Liver (tissue), 9 donors: ENCODE results near the gene MAFF. TPM values are rescaled to one million over a fixed set of nuclear protein-coding genes. Genes with fewer than 3 reads are reported as not detected.

Experiments
- DNase-seq: peaks from one replicate; pipeline ENCODE4 v3.0.0-alpha.2; 2017; ENCODE audit warnings: low spot score
- H3K27ac ChIP-seq, 2 donors: one replicate each; pipeline ENCODE4 v1.7.0; 2013; ENCODE audit warnings: inconsistent platforms in 2 of 2, low read length in 2 of 2, control low read depth in 1 of 2, low read depth in 1 of 2, mild to moderate bottlenecking in 1 of 2
- H3K27me3 ChIP-seq, 4 donors: one replicate each; pipeline versions ENCODE4 v1.6.1 to v1.7.0; 2013; ENCODE audit warnings: low read length in 3 of 4, inconsistent platforms in 1 of 4, mild to moderate bottlenecking in 1 of 4, moderate library complexity in 1 of 4; ENCODE audit not compliant: control insufficient read depth in 4 of 4, insufficient read depth in 4 of 4
- H3K36me3 ChIP-seq, 4 donors: one replicate each; pipeline versions ENCODE4 v1.6.1 to v1.7.0; 2013; ENCODE audit warnings: low read length in 3 of 4, mild to moderate bottlenecking in 3 of 4, low read depth in 1 of 4, moderate library complexity in 1 of 4; ENCODE audit not compliant: control insufficient read depth in 4 of 4, insufficient read depth in 3 of 4
- H3K4me1 ChIP-seq, 4 donors: one replicate each; pipeline versions ENCODE4 v1.6.1 to v1.7.0; 2013; ENCODE audit warnings: low read length in 3 of 4, mild to moderate bottlenecking in 3 of 4, moderate library complexity in 1 of 4; ENCODE audit not compliant: control insufficient read depth in 4 of 4, insufficient read depth in 4 of 4
- H3K4me3 ChIP-seq, 3 donors: one replicate each; pipeline versions ENCODE4 v1.6.1 to v1.7.0; 2013; ENCODE audit warnings: low read length in 3 of 3, control low read depth in 1 of 3, low read depth in 1 of 3, mild to moderate bottlenecking in 1 of 3
- H3K9ac ChIP-seq, 2 donors: one replicate each; pipeline ENCODE4 v1.7.0; 2013; ENCODE audit warnings: low read length in 2 of 2, mild to moderate bottlenecking in 2 of 2, moderate library complexity in 2 of 2, control low read depth in 1 of 2, low read depth in 1 of 2
- H3K9me3 ChIP-seq, 4 donors: one replicate each; pipeline versions ENCODE4 v1.6.1 to v1.7.0; 2013; ENCODE audit warnings: low read length in 3 of 4; ENCODE audit not compliant: control insufficient read depth in 4 of 4
- EGR1 ChIP-seq, 2 donors: IDR thresholded peaks; 2 replicates each; pipeline ENCODE4 v1.6.1; 2016 to 2018; ENCODE audit warnings: antibody characterized with exemption in 2 of 2, low read depth in 2 of 2
- FOXA1 ChIP-seq: IDR thresholded peaks from 2 replicates; pipeline ENCODE4 v1.6.1; 2016; ENCODE audit warnings: antibody characterized with exemption
- FOXA2 ChIP-seq: IDR thresholded peaks from 2 replicates; pipeline ENCODE4 v1.6.1; 2016; ENCODE audit warnings: antibody characterized with exemption
- GABPA ChIP-seq, 2 donors: IDR thresholded peaks in 1 of 2; conservative IDR thresholded peaks in 1 of 2; 2 replicates each; pipeline ENCODE4 v1.6.1; 2016; ENCODE audit warnings: antibody characterized with exemption in 2 of 2, mild to moderate bottlenecking in 1 of 2, moderate library complexity in 1 of 2
- HNF4A ChIP-seq, 2 donors: conservative IDR thresholded peaks; 2 replicates each; pipeline ENCODE4 v1.6.1; 2016; ENCODE audit warnings: antibody characterized with exemption in 2 of 2, mild to moderate bottlenecking in 2 of 2
- HNF4G ChIP-seq: IDR thresholded peaks from 2 replicates; pipeline ENCODE4 v1.6.1; 2016; ENCODE audit warnings: antibody characterized with exemption
- JUND ChIP-seq, 2 donors: IDR thresholded peaks; 2 replicates each; pipeline ENCODE4 v1.6.1; 2016; ENCODE audit warnings: antibody characterized with exemption in 2 of 2
- NR2F2 ChIP-seq: IDR thresholded peaks from 2 replicates; pipeline ENCODE4 v1.6.1; 2016; ENCODE audit warnings: antibody characterized with exemption
- RAD21 ChIP-seq, 2 donors: IDR thresholded peaks; 2 replicates each; pipeline ENCODE4 v1.6.1; 2016; ENCODE audit warnings: antibody characterized with exemption in 2 of 2, mild to moderate bottlenecking in 2 of 2
- RXRA ChIP-seq, 2 donors: IDR thresholded peaks; 2 replicates each; pipeline ENCODE4 v1.6.1; 2017 to 2018; ENCODE audit warnings: antibody characterized with exemption in 2 of 2, mild to moderate bottlenecking in 1 of 2
- SP1 ChIP-seq: IDR thresholded peaks from 2 replicates; pipeline ENCODE4 v1.6.1; 2018; ENCODE audit warnings: antibody characterized with exemption, mild to moderate bottlenecking
- TAF1 ChIP-seq: conservative IDR thresholded peaks from 2 replicates; pipeline ENCODE4 v1.6.1; 2016; ENCODE audit warnings: antibody characterized with exemption, mild to moderate bottlenecking
- YY1 ChIP-seq: IDR thresholded peaks from 2 replicates; pipeline ENCODE4 v1.6.1; 2016; ENCODE audit warnings: antibody characterized with exemption, mild to moderate bottlenecking
- WGBS: extraction: QIAGEN DNeasy Blood & Tissue Kit; methylation state at CpG from one replicate; pipeline ENCODE4 v1.1.7; 2013; 5-methylcytosine and 5-hydroxymethylcytosine counted together
- polyA plus RNA-seq, 2 donors: library from polyadenylated mRNA; stranded (reverse) in 1 of 2; unstranded in 1 of 2; fragments of 200-250 nt in 1 of 2; fragments of >200 nt in 1 of 2; fragmentation: Nextera tagmentation in 1 of 2; extraction: Ambion mirVana in 1 of 2; gene quantifications; one replicate each; pipeline versions ENCODE4 v1.2.1 to v1.2.3, GENCODE V29; 2013 to 2015
- total RNA-seq, 2 donors: library from RNA; depleted of rRNA; stranded (reverse); fragments of >200 nt; gene quantifications; one replicate each; pipeline ENCODE4 v1.2.3, GENCODE V29; 2014
- TF ChIP-seq, protein P1 (sequence below): IDR thresholded peaks from 2 replicates; pipeline ENCODE4 v1.6.1; 2016; ENCODE audit warnings: antibody characterized with exemption
- TF ChIP-seq, protein P2 (sequence below): fragments of 150-350 bp; IDR thresholded peaks from 2 replicates; pipeline ENCODE4 v1.5.1; 2017; ENCODE audit warnings: improper control_type of control experiment, low read depth, low read length; ENCODE audit not compliant: missing input control
- TF ChIP-seq, protein P3 (sequence below): IDR thresholded peaks from 2 replicates; pipeline ENCODE4 v1.6.1; 2016; ENCODE audit warnings: antibody characterized with exemption
- TF ChIP-seq, protein P4 (sequence below): IDR thresholded peaks from 2 replicates; pipeline ENCODE4 v1.6.1; 2016; ENCODE audit warnings: antibody characterized with exemption
- donor health status: healthy.
- donor health status: healthy.
- donor health status: healthy.
- donor health status: healthy.
- donor health status: healthy.

The MAFF gene
- total and polyA plus RNA-seq, 4 donors = 1.4 to 3.3 (median 2.0) TPM

DNA sequence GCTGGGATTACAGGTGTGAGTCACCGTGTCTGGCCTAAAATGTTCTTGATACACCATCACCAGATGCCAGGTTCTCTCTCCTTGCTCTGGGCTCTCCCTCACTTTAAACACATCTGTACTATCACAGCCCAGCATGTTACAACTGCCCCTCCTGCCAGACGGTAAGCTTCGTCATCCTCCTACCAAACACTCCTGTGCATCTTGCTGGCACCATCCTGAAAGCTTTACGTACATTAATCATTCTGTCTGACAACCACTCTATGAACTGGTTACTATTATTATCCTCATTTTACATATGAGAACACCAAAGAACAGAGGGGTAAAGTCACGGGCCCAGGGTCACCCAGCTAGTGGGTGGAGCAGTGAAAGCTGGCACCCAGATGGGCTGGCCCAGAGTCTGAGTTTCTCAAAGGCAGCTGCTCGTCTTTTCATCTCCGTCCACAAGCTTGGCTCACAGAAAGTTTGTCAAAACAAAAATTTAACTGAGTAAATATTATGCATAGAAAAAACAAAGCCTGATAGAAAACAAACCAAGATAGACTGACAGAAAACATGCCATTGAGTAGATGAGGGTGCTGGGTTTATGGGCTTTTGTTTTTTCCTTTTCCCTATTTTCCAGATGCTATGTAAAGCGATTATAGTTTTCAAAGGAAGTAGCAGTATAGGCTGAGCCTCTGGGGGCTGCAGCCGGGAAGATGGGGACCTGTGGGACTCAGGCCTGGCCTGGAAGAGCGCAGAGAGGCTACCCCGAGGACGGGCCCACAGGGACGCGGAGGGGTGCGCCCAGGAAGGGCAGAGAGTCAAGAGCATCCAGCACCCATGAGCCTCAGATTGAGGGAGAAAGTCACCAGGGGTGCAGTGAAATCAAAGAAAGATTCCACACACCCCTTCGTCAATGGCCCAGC is 29.6 kb upstream of the MAFF start (continued):
- TF ChIP-seq, protein P1, sequence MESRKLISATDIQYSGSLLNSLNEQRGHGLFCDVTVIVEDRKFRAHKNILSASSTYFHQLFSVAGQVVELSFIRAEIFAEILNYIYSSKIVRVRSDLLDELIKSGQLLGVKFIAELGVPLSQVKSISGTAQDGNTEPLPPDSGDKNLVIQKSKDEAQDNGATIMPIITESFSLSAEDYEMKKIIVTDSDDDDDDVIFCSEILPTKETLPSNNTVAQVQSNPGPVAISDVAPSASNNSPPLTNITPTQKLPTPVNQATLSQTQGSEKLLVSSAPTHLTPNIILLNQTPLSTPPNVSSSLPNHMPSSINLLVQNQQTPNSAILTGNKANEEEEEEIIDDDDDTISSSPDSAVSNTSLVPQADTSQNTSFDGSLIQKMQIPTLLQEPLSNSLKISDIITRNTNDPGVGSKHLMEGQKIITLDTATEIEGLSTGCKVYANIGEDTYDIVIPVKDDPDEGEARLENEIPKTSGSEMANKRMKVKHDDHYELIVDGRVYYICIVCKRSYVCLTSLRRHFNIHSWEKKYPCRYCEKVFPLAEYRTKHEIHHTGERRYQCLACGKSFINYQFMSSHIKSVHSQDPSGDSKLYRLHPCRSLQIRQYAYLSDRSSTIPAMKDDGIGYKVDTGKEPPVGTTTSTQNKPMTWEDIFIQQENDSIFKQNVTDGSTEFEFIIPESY = no peak
- no peak for TF ChIP-seq RAD21 (IDR thresholded peaks at IDR 0.05)
- TF ChIP-seq TAF1 = no peak
- TF ChIP-seq FOXA1 = no peak

DNA sequence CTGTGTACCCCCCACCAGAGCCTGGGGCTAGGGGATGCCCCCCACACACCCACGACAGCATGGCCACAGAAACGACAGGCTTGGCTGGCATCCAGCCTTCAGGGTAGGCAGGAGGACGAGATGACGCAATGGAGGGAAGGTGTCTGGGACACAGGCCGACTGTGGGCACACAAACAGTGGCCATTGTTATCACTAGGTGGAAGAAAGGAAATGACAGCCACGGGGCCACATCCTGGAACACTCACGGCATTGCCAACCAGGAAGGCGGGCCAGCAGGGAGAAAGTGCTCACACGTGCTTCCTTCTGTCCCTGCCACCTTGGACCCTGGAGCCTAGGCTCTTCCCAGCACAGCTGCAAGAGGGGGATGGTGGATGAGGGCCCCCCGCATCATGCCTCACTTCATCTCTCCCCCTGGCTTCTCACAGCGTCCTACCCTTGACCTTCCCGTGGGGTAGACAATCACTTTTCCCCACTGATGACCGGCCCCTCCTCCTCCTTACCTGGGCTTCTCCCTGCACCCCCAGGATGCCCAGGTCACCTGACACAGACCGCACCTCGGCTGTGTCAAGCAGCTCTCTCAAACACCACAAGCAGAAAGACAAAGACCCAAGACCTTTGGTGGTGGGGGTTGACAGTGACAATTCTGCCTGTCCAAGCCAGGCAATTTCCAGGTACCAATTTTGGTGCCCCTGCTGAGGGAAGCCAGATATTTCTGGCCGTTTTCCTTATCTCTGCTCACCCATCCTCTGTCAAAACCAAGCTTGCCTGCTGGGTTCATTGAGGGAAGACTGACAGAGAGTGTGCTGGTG is 28.8 kb upstream of the MAFF start:
- H3K4me1 ChIP-seq = peaks cover 7 to 17% (median 13%) of the 10 kb centered on the region in 4 donors

DNA sequence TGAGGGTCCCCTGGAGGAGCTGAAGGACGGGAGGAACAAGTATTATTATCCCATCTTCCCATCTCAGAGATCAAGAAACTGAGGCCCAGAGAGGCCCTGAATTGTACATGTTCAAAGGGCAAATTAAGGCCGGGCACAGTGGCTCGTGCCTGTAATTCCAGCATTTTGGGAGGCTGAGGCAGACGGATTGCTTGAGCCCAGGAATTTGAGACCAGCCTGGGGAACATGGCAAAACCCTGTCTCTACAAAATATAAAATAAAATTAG is 28.2 kb upstream of the MAFF start:
- no peak for TF ChIP-seq NR2F2
- TF ChIP-seq, protein P2, sequence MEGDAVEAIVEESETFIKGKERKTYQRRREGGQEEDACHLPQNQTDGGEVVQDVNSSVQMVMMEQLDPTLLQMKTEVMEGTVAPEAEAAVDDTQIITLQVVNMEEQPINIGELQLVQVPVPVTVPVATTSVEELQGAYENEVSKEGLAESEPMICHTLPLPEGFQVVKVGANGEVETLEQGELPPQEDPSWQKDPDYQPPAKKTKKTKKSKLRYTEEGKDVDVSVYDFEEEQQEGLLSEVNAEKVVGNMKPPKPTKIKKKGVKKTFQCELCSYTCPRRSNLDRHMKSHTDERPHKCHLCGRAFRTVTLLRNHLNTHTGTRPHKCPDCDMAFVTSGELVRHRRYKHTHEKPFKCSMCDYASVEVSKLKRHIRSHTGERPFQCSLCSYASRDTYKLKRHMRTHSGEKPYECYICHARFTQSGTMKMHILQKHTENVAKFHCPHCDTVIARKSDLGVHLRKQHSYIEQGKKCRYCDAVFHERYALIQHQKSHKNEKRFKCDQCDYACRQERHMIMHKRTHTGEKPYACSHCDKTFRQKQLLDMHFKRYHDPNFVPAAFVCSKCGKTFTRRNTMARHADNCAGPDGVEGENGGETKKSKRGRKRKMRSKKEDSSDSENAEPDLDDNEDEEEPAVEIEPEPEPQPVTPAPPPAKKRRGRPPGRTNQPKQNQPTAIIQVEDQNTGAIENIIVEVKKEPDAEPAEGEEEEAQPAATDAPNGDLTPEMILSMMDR = no peak
- TF ChIP-seq FOXA2 = no peak
- TF ChIP-seq, protein P3, sequence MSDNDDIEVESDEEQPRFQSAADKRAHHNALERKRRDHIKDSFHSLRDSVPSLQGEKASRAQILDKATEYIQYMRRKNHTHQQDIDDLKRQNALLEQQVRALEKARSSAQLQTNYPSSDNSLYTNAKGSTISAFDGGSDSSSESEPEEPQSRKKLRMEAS = no peak
- TF ChIP-seq GABPA (IDR thresholded peaks at IDR 0.05 in 1 of 2, conservative IDR thresholded peaks at IDR 0.05 in 1 of 2) = no peak
- Histone ChIP-seq H3K9ac (no peak overlapping the region), H3K4me3 (no peak overlapping the region), H3K27me3 (no peaks in the 10 kb centered on the region), H3K4me1 (peaks cover 7 to 17% (median 17%) of the 10 kb centered on the region in 4 donors), H3K27ac (no peak overlapping the region), H3K9me3 (no peaks in the 10 kb centered on the region), H3K36me3 (peaks cover 0 to 1% (median 0%) of the 10 kb centered on the region in 4 donors)
- no peak for DNase-seq
- WGBS = 98% methylated on average over 4 of the region's 4 CpGs

More for the DNA sequence above, 28.8 kb upstream of the MAFF start:
- Histone ChIP-seq H3K36me3 (peaks cover 0 to 1% (median 0%) of the 10 kb centered on the region in 4 donors), H3K4me3 (no peak overlapping the region), H3K27me3 (no peaks in the 10 kb centered on the region), H3K9ac (no peak overlapping the region), H3K9me3 (no peaks in the 10 kb centered on the region), H3K27ac (peak overlapping the region; percentile 17 to 52)
- DNase-seq = no peak
- peak in 1 of 2 donors; percentile 44 for TF ChIP-seq EGR1 (IDR thresholded peaks at IDR 0.05; ENCODE audit: low read depth in 2 of 2)
- TF ChIP-seq GABPA (IDR thresholded peaks at IDR 0.05 in 1 of 2, conservative IDR thresholded peaks at IDR 0.05 in 1 of 2) = peak in 1 of 2 donors; percentile 14
- TF ChIP-seq FOXA1 = no peak
- TF ChIP-seq TAF1 = no peak
- TF ChIP-seq, protein P3 = peak; percentile 89
- TF ChIP-seq RAD21 (IDR thresholded peaks at IDR 0.05) = peak in 1 of 2 donors; percentile 43
- TF ChIP-seq, protein P1 = no peak
- peak; percentile 23 for TF ChIP-seq FOXA2
- TF ChIP-seq SP1 = peak; percentile 68
- TF ChIP-seq HNF4G = no peak
- TF ChIP-seq HNF4A (conservative IDR thresholded peaks at IDR 0.05) = peak in 1 of 2 donors; percentile 46
- peak in 1 of 2 donors; percentile 30 for TF ChIP-seq JUND (IDR thresholded peaks at IDR 0.05)
- TF ChIP-seq RXRA (IDR thresholded peaks at IDR 0.05) = peak; percentile 70 to 76
- peak; percentile 86 for TF ChIP-seq YY1
- TF ChIP-seq NR2F2 = peak; percentile 81
- TF ChIP-seq, protein P4, sequence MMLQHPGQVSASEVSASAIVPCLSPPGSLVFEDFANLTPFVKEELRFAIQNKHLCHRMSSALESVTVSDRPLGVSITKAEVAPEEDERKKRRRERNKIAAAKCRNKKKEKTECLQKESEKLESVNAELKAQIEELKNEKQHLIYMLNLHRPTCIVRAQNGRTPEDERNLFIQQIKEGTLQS = peak; percentile 81
- WGBS = 41% methylated on average over 16 of the region's 16 CpGs
